GM12874 (cell line): ENCODE results near the gene MXD3.

Source experiments
- CTCF ChIP-seq: IDR thresholded peaks from 2 replicates; pipeline ENCODE4 v1.5.1; 2011; ENCODE audit warnings: low read depth, mild to moderate bottlenecking, control low read depth, low read length, moderate library complexity; ENCODE audit not compliant: insufficient read depth

The MXD3 gene

GRCh38 chr5:177311723-177312648 lies at the start of gene MXD3:
MXD3 (minus strand) TSS chr5:177311898; CDS start chr5:177311830, 68 bp downstream.
- TF ChIP-seq CTCF, result no peak

GRCh38 chr5:177359860-177360259 lies 48.2 kb upstream of the MXD3 start:
- TF ChIP-seq CTCF, result no peak

- no peak for TF ChIP-seq CTCF
Observed at GRCh38 chr5:177359451-177359851, 47.8 kb upstream of the MXD3 start.

GRCh38 chr5:177358370-177358819 lies 46.7 kb upstream of the MXD3 start:
- no peak for TF ChIP-seq CTCF

GRCh38 chr5:177357459-177358351 lies 46.0 kb upstream of the MXD3 start, which contains the start of gene RGS14:
RGS14 (plus strand) TSS chr5:177357924; CDS start chr5:177358025, 101 bp downstream.
- no peak for TF ChIP-seq CTCF

- TF ChIP-seq CTCF, result no peak
Observed at GRCh38 chr5:177357146-177357458, 45.4 kb upstream of the MXD3 start.

- TF ChIP-seq CTCF, result no peak
Observed at GRCh38 chr5:177356746-177357145, 45.0 kb upstream of the MXD3 start.
